ENCODE results near the gene HYCC1.

Gene HYCC1

GRCh38 chr7:23000597-23001360, 13.2 kb downstream of the HYCC1 start:
- DNase-seq, result no peak
- H3K9me3 ChIP-seq (ENCODE audit: severe bottlenecking), result no peaks in the 10 kb centered on the region
- H3K27me3 ChIP-seq (ENCODE audit: insufficient read depth, low read depth, severe bottlenecking), result no peaks in the 10 kb centered on the region
- H3K27ac ChIP-seq, result no peak overlapping the region
- no peaks in the 10 kb centered on the region for H3K36me3 ChIP-seq
- H3K4me3 ChIP-seq (ENCODE audit: low read depth, low read length), result no peak overlapping the region
- no peak for TF ChIP-seq CTCF (IDR thresholded peaks at IDR 0.05; ENCODE audit: low read depth, low read length)

GRCh38 chr7:22998519-22998896, 15.4 kb downstream of the HYCC1 start:
- no peak overlapping the region for H3K27ac ChIP-seq

GRCh38 chr7:22997871-22998518, 15.9 kb downstream of the HYCC1 start:
- Histone ChIP-seq H3K27me3 (ENCODE audit: insufficient read depth, low read depth, severe bottlenecking) (no peaks in the 10 kb centered on the region), H3K9me3 (ENCODE audit: severe bottlenecking) (no peaks in the 10 kb centered on the region), H3K36me3 (no peaks in the 10 kb centered on the region), H3K4me3 (ENCODE audit: low read depth, low read length) (no peak overlapping the region), H3K27ac (no peak overlapping the region)
- DNase-seq, result no peak
- TF ChIP-seq CTCF (IDR thresholded peaks at IDR 0.05; ENCODE audit: low read depth, low read length), result no peak

More at GRCh38 chr7:22998519-22998896, 15.4 kb downstream of the HYCC1 start:
- no peaks in the 10 kb centered on the region for H3K36me3 ChIP-seq
- DNase-seq, result no peak
- H3K4me3 ChIP-seq (ENCODE audit: low read depth, low read length), result no peak overlapping the region
- H3K9me3 ChIP-seq (ENCODE audit: severe bottlenecking), result no peaks in the 10 kb centered on the region
- H3K27me3 ChIP-seq (ENCODE audit: insufficient read depth, low read depth, severe bottlenecking), result no peaks in the 10 kb centered on the region
- TF ChIP-seq CTCF (IDR thresholded peaks at IDR 0.05; ENCODE audit: low read depth, low read length), result no peak

GRCh38 chr7:22996470-22996869, 17.5 kb downstream of the HYCC1 start:
- no peak overlapping the region for H3K4me3 ChIP-seq (ENCODE audit: low read depth, low read length)
- no peaks in the 10 kb centered on the region for H3K9me3 ChIP-seq (ENCODE audit: severe bottlenecking)
- DNase-seq, result no peak
- TF ChIP-seq CTCF (IDR thresholded peaks at IDR 0.05; ENCODE audit: low read depth, low read length), result no peak
- H3K27me3 ChIP-seq (ENCODE audit: insufficient read depth, low read depth, severe bottlenecking), result no peaks in the 10 kb centered on the region
- no peaks in the 10 kb centered on the region for H3K36me3 ChIP-seq
- H3K27ac ChIP-seq, result no peak overlapping the region

- no peaks in the 10 kb centered on the region for H3K27me3 ChIP-seq (ENCODE audit: insufficient read depth, low read depth, severe bottlenecking)
- no peaks in the 10 kb centered on the region for H3K9me3 ChIP-seq (ENCODE audit: severe bottlenecking)
- no peak for DNase-seq
- H3K36me3 ChIP-seq, result no peaks in the 10 kb centered on the region
- TF ChIP-seq CTCF (IDR thresholded peaks at IDR 0.05; ENCODE audit: low read depth, low read length), result no peak
- H3K4me3 ChIP-seq (ENCODE audit: low read depth, low read length), result no peak overlapping the region
- no peak overlapping the region for H3K27ac ChIP-seq
Measured at GRCh38 chr7:22995011-22995410, 18.9 kb downstream of the HYCC1 start.

Measured in WERI-Rb-1 (cell line).